SK-N-SH (cell line): ENCODE measurements around the gene TMEM87B. TPM values are rescaled to one million over a fixed set of nuclear protein-coding genes. Genes with fewer than 3 reads are reported as not detected.

ENCODE experiments used
- CTCF ChIA-PET: fragments of 300-600, 350-600 bp; formaldehyde crosslinking; extraction: SDS; loops from one replicate; lab custom pipeline; 2021; lab: Yijun Ruan, JAX
- POLR2A ChIA-PET: fragments of 350-600 bp; sonication (Branson Sonifier 250); formaldehyde crosslinking; extraction: SDS; loops from one replicate; lab custom pipeline; 2020; ENCODE audit warnings: antibody characterized with exemption, inconsistent platforms; lab: Yijun Ruan, JAX
- DNase-seq: peaks from one replicate; pipeline ENCODE4 v3.0.0; 2012
- H2AFZ ChIP-seq: fragments of 200-600 bp; sonication (generic); 2 replicates; pipeline ENCODE4 v1.8.1; 2016; ENCODE audit warnings: antibody characterized with exemption, mild to moderate bottlenecking, low read depth
- H3F3A ChIP-seq: fragments of 200-600 bp; sonication (generic); replicated peaks from 2 replicates; pipeline ENCODE3; 2016; ENCODE audit warnings: antibody characterized with exemption, mild to moderate bottlenecking; ENCODE audit not compliant: insufficient read depth
- H3K27ac ChIP-seq, 2 experiments: fragments of 200-500 bp in 1 of 2; fragments of 200-600 bp in 1 of 2; sonication (Bioruptor generic) in 1 of 2; sonication (generic), shearing (Covaris generic) in 1 of 2; 2 replicates each; pipeline versions ENCODE4 v1.5.1 to v1.6.1; 2014 to 2016; ENCODE audit warnings: low read depth in 2 of 2, inconsistent platforms in 1 of 2, low read length in 1 of 2, mild to moderate bottlenecking in 1 of 2, mixed read lengths in 1 of 2
- H3K27me3 ChIP-seq: fragments of 200-600 bp; sonication (generic), shearing (Covaris generic); 2 replicates; pipeline ENCODE4 v1.6.1; 2016; ENCODE audit warnings: mixed run types; ENCODE audit not compliant: insufficient read depth
- H3K36me3 ChIP-seq, 2 experiments: fragments of 200-500 bp in 1 of 2; fragments of 200-600 bp in 1 of 2; sonication (Bioruptor generic) in 1 of 2; sonication (generic) in 1 of 2; replicated peaks in 1 of 2; 2 replicates each; pipeline versions ENCODE3 to v1.5.1; 2014 to 2016; ENCODE audit warnings: low read length in 1 of 2, mild to moderate bottlenecking in 1 of 2; ENCODE audit not compliant: insufficient read depth in 2 of 2, control insufficient read depth in 1 of 2
- H3K4me1 ChIP-seq, 2 experiments: fragments of 200-500 bp in 1 of 2; fragments of 200-600 bp in 1 of 2; sonication (Bioruptor generic) in 1 of 2; sonication (generic), shearing (Covaris generic) in 1 of 2; 2 replicates each; pipeline versions ENCODE4 v1.5.1 to v1.6.1; 2014 to 2016; ENCODE audit warnings: low read depth in 1 of 2, low read length in 1 of 2, mixed run types in 1 of 2; ENCODE audit not compliant: insufficient read depth in 2 of 2, control insufficient read depth in 1 of 2
- H3K4me2 ChIP-seq: fragments of 200-600 bp; sonication (generic), shearing (Covaris generic); 2 replicates; pipeline ENCODE4 v1.6.1; 2017; ENCODE audit warnings: mixed run types
- H3K4me3 ChIP-seq, 2 experiments: fragments of 200-500 bp in 1 of 2; fragments of 200-600 bp in 1 of 2; sonication (Bioruptor generic) in 1 of 2; sonication (generic), shearing (Covaris generic) in 1 of 2; 2 replicates each; pipeline versions ENCODE4 v1.5.1 to v1.8.1; 2014 to 2016; ENCODE audit warnings: low read depth in 2 of 2, inconsistent platforms in 1 of 2, low read length in 1 of 2, mild to moderate bottlenecking in 1 of 2, mixed read lengths in 1 of 2, moderate library complexity in 1 of 2
- H3K79me2 ChIP-seq: fragments of 200-600 bp; sonication (generic); 2 replicates; pipeline ENCODE4 v1.8.1; 2017; ENCODE audit warnings: mild to moderate bottlenecking; ENCODE audit not compliant: insufficient read depth
- H3K9ac ChIP-seq: fragments of 200-600 bp; sonication (generic); 2 replicates; pipeline ENCODE4 v1.6.1; 2017; ENCODE audit warnings: mixed run types
- H3K9me2 ChIP-seq: fragments of 200-600 bp; sonication (generic); 2 replicates; pipeline ENCODE4 v1.6.1; 2017; ENCODE audit warnings: mixed run types
- H3K9me3 ChIP-seq: fragments of 200-600 bp; sonication (generic); 2 replicates; pipeline ENCODE4 v1.6.1; 2017; ENCODE audit warnings: mixed run types, mild to moderate bottlenecking, moderate library complexity
- H4K20me1 ChIP-seq: fragments of 200-600 bp; sonication (generic); 2 replicates; pipeline ENCODE4 v1.6.1; 2017; ENCODE audit warnings: mild to moderate bottlenecking, mixed run types; ENCODE audit not compliant: insufficient read depth
- CHD2 ChIP-seq: fragments of 150-350 bp; IDR thresholded peaks from 2 replicates; pipeline ENCODE4 v1.6.1; 2018; ENCODE audit warnings: low read length; ENCODE audit not compliant: partially characterized antibody
- ELF1 ChIP-seq: IDR thresholded peaks from 2 replicates; pipeline ENCODE4 v1.4.0; 2012
- EP300 ChIP-seq, 2 experiments: IDR thresholded peaks; 2 replicates each; pipeline versions ENCODE4 v1.4.0 to v1.6.1; 2012; ENCODE audit warnings: borderline replicate concordance in 1 of 2, low read depth in 1 of 2, low read length in 1 of 2
- FOSL2 ChIP-seq: IDR thresholded peaks from 2 replicates; pipeline ENCODE4 v1.4.0; 2012; ENCODE audit warnings: low read depth, mild to moderate bottlenecking, moderate library complexity, borderline replicate concordance
- FOXJ3 ChIP-seq: sonication (generic); formaldehyde crosslinking; IDR thresholded peaks from 2 replicates; pipeline ENCODE4 v1.5.1; 2020; ENCODE audit warnings: mild to moderate bottlenecking, missing genetic modification reagents
- FOXM1 ChIP-seq: IDR thresholded peaks from 2 replicates; pipeline ENCODE4 v1.4.0; 2012; ENCODE audit warnings: low read depth, mild to moderate bottlenecking
- GATA2 ChIP-seq: sonication (generic); formaldehyde crosslinking; IDR thresholded peaks from 2 replicates; pipeline ENCODE4 v1.5.0; 2020; ENCODE audit warnings: mild to moderate bottlenecking, missing genetic modification reagents
- MEF2A ChIP-seq: IDR thresholded peaks from 2 replicates; pipeline ENCODE4 v1.4.0; 2012; ENCODE audit warnings: low read depth, borderline replicate concordance
- NRF1 ChIP-seq: IDR thresholded peaks from 2 replicates; pipeline ENCODE4 v1.6.1; 2012; ENCODE audit warnings: low read depth, mild to moderate bottlenecking, low read length
- RCOR1 ChIP-seq: fragments of 150-350 bp; IDR thresholded peaks from 2 replicates; pipeline ENCODE4 v1.6.1; 2017; ENCODE audit warnings: antibody characterized with exemption, low read length
- RFX5 ChIP-seq: IDR thresholded peaks from 2 replicates; pipeline ENCODE4 v1.6.1; 2012; ENCODE audit warnings: mild to moderate bottlenecking, improper control_type of control experiment, low read length
- SIN3A ChIP-seq: IDR thresholded peaks from 2 replicates; pipeline ENCODE4 v1.6.1; 2012; ENCODE audit warnings: low read depth, mild to moderate bottlenecking, low read length, moderate library complexity, borderline replicate concordance
- TCF12 ChIP-seq: IDR thresholded peaks from 2 replicates; pipeline ENCODE4 v1.4.0; 2012
- YY1 ChIP-seq: IDR thresholded peaks from 2 replicates; pipeline ENCODE4 v1.4.0; 2012; ENCODE audit warnings: low read depth, mild to moderate bottlenecking
- ZBTB33 ChIP-seq: IDR thresholded peaks from 2 replicates; pipeline ENCODE4 v1.4.0; 2012; ENCODE audit warnings: low read depth, borderline replicate concordance
- WGBS: methylation state at CpG from one replicate; pipeline ENCODE4 v1.1.6; 2017; ENCODE audit warnings: low lambda C conversion rate; 5-methylcytosine and 5-hydroxymethylcytosine counted together
- polyA plus RNA-seq, 3 experiments: library from polyadenylated mRNA; depleted of rRNA; stranded (reverse); fragments of >200 nt; gene quantifications; 2 replicates each; pipeline ENCODE4 v1.2.3, GENCODE V29; 2012
- TF ChIP-seq, protein P1 (sequence below): IDR thresholded peaks from 2 replicates; pipeline ENCODE4 v1.4.0; 2012; ENCODE audit warnings: low read depth
- TF ChIP-seq, protein P2 (sequence below): fragments of 150-350 bp; IDR thresholded peaks from 2 replicates; pipeline ENCODE4 v1.6.1; 2017; ENCODE audit warnings: antibody characterized with exemption, low read length, low read depth, borderline replicate concordance
- TF ChIP-seq, protein P3 (sequence below): IDR thresholded peaks from 2 replicates; pipeline ENCODE4 v1.4.0; 2012; ENCODE audit warnings: low read depth, borderline replicate concordance
- TF ChIP-seq, protein P4 (sequence below): fragments of 150-350 bp; IDR thresholded peaks from 2 replicates; pipeline ENCODE4 v1.6.1; 2016; ENCODE audit warnings: mild to moderate bottlenecking, low read depth, low read length
- TF ChIP-seq, protein P5 (sequence below): IDR thresholded peaks from 2 replicates; pipeline ENCODE4 v1.6.1; 2012; ENCODE audit warnings: mild to moderate bottlenecking, low read depth, low read length, moderate library complexity

Gene TMEM87B
- polyA plus RNA-seq, 1 of the 3 experiments (the other 2 are of a cell fraction) = 7.9 TPM

DNA sequence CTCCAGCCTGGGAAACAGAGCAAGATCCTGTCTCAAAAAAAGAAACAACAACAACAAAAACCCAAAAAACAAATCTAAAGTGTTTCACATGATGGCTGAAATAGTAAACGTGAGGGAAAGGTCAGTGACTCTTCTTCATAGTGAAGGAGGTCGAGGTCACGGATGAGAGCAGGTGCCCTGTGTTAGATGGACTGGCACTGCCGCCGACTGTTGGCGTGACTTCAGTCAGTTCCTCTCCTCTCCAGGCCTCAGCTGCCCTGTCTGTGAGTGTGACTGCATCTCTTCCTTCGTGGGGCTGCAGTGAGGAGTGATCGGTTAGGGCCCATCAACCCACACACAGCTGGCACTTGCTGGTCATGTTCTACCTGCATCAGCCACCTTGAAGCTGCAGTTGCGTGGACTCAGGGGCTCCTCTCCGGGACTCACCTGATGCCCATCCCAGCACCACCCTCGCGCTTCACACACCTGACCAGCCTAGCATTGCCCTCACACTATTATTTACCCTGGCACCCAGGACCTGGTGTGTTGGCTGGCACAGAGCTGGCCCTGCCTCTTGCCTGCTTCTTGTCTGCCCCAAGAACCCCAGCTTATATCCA, 30.1 kb upstream of the TMEM87B start:
- H4K20me1 ChIP-seq = no peaks in the 10 kb centered on the region
- H3K79me2 ChIP-seq = no peaks in the 10 kb centered on the region
- no peak overlapping the region for H2AFZ ChIP-seq
- H3K9ac ChIP-seq = no peak overlapping the region
- peaks cover 0 to 19% of the 10 kb centered on the region in 2 experiments; a peak in 2 of 4 replicates for H3K4me1 ChIP-seq
- TF ChIP-seq ZBTB33 (no peak), GATA2 (no peak), MEF2A (no peak), NRF1 (no peak), YY1 (no peak), TCF12 (no peak), EP300 (IDR thresholded peaks at IDR 0.05; ENCODE audit: borderline replicate concordance in 1 of 2, low read depth in 1 of 2, low read length in 1 of 2) (no peak), SIN3A (no peak), FOXJ3 (no peak), CHD2 (no peak), FOSL2 (no peak), ELF1 (no peak), RFX5 (no peak), RCOR1 (no peak), FOXM1 (no peak)
- TF ChIP-seq, protein P1, sequence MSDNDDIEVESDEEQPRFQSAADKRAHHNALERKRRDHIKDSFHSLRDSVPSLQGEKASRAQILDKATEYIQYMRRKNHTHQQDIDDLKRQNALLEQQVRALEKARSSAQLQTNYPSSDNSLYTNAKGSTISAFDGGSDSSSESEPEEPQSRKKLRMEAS = no peak
- TF ChIP-seq, protein P2, sequence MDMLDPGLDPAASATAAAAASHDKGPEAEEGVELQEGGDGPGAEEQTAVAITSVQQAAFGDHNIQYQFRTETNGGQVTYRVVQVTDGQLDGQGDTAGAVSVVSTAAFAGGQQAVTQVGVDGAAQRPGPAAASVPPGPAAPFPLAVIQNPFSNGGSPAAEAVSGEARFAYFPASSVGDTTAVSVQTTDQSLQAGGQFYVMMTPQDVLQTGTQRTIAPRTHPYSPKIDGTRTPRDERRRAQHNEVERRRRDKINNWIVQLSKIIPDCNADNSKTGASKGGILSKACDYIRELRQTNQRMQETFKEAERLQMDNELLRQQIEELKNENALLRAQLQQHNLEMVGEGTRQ = no peak
- TF ChIP-seq, protein P3, sequence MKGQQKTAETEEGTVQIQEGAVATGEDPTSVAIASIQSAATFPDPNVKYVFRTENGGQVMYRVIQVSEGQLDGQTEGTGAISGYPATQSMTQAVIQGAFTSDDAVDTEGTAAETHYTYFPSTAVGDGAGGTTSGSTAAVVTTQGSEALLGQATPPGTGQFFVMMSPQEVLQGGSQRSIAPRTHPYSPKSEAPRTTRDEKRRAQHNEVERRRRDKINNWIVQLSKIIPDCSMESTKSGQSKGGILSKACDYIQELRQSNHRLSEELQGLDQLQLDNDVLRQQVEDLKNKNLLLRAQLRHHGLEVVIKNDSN = no peak
- TF ChIP-seq, protein P4, sequence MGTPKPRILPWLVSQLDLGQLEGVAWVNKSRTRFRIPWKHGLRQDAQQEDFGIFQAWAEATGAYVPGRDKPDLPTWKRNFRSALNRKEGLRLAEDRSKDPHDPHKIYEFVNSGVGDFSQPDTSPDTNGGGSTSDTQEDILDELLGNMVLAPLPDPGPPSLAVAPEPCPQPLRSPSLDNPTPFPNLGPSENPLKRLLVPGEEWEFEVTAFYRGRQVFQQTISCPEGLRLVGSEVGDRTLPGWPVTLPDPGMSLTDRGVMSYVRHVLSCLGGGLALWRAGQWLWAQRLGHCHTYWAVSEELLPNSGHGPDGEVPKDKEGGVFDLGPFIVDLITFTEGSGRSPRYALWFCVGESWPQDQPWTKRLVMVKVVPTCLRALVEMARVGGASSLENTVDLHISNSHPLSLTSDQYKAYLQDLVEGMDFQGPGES = no peak
- TF ChIP-seq, protein P5, sequence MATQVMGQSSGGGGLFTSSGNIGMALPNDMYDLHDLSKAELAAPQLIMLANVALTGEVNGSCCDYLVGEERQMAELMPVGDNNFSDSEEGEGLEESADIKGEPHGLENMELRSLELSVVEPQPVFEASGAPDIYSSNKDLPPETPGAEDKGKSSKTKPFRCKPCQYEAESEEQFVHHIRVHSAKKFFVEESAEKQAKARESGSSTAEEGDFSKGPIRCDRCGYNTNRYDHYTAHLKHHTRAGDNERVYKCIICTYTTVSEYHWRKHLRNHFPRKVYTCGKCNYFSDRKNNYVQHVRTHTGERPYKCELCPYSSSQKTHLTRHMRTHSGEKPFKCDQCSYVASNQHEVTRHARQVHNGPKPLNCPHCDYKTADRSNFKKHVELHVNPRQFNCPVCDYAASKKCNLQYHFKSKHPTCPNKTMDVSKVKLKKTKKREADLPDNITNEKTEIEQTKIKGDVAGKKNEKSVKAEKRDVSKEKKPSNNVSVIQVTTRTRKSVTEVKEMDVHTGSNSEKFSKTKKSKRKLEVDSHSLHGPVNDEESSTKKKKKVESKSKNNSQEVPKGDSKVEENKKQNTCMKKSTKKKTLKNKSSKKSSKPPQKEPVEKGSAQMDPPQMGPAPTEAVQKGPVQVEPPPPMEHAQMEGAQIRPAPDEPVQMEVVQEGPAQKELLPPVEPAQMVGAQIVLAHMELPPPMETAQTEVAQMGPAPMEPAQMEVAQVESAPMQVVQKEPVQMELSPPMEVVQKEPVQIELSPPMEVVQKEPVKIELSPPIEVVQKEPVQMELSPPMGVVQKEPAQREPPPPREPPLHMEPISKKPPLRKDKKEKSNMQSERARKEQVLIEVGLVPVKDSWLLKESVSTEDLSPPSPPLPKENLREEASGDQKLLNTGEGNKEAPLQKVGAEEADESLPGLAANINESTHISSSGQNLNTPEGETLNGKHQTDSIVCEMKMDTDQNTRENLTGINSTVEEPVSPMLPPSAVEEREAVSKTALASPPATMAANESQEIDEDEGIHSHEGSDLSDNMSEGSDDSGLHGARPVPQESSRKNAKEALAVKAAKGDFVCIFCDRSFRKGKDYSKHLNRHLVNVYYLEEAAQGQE = no peak
- H3K36me3 ChIP-seq = no peaks in the 10 kb centered on the region
- H3K9me3 ChIP-seq = no peaks in the 10 kb centered on the region
- no peak overlapping the region for H3K4me2 ChIP-seq
- peaks cover 9% of the 10 kb centered on the region for H3F3A ChIP-seq
- WGBS = 93% methylated on average over 8 of the region's 12 CpGs
- DNase-seq = no peak
- H3K4me3 ChIP-seq = no peak overlapping the region
- no peak overlapping the region; a peak in 1 of 4 replicates for H3K27ac ChIP-seq
- CTCF ChIA-PET = interaction anchor here (0.8 to 1.2 kb wide), 2 partner anchors 23 to 137 kb away, joined by 4 read pairs; no protein-coding TSS in a partner anchor
- H3K27me3 ChIP-seq = no peaks in the 10 kb centered on the region
- POLR2A ChIA-PET = no interaction called here
- H3K9me2 ChIP-seq = no peaks in the 10 kb centered on the region
